HG03442 (cell line): ENCODE measurements around the gene ULK4.
"Not testable (repeated sequence)": the region's sequence is repeated elsewhere in the genome, so short reads cannot be mapped to it uniquely, and the experiment has no call there.

Experiments used
- ATAC-seq: cut with Tn5 transposase; IDR thresholded peaks from one replicate; pipeline ENCODE4 v1.9.1; 2021; ENCODE audit warnings: mild to moderate bottlenecking, moderate library complexity; ENCODE audit not compliant: unreplicated experiment

The ULK4 gene

GRCh38 chr3:41651718-41652117 lies 310.2 kb downstream of the ULK4 start:
- no peak for ATAC-seq

DNA sequence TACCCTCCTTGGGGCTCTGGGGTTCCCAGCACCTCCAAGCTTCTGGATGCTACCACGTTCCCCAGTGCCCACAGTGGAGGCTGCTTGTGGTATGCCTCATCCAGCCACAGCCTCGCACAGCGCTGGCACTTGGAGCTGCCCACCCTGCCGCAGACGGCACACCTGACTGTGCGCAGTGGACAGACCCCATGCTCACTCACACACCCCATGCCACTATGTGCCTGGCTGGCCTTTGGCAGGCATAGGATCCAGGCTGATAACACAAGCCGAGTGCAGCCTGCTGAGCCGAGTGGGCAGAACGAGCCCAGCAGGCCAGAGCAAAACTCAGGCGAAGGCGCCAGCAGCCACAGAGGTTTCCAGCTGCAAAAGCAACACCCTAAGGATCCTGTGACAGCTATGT lies 311.5 kb downstream of the ULK4 start:
- no peak for ATAC-seq

- no peak for ATAC-seq
Measured at GRCh38 chr3:41649129-41649739, 312.7 kb downstream of the ULK4 start.

DNA sequence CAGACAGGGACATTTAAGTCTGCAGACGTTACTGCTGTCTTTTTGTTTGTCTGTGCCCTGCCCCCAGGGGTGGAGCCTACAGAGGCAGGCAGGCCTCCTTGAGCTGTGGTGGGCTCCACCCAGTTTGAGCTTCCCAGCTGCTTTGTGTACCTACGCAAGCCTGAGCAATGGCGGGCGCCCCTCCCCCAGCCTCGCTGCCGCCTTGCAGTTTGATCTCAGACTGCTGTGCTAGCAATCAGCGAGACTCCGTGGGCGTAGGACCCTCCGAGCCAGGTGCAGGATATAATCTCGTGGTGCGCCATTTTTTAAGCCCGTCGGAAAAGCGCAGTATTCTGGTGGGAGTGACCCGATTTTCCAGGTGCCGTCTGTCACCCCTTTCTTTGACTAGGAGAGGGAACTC lies 314.2 kb downstream of the ULK4 start:
- ATAC-seq: not testable (repeated sequence)

DNA sequence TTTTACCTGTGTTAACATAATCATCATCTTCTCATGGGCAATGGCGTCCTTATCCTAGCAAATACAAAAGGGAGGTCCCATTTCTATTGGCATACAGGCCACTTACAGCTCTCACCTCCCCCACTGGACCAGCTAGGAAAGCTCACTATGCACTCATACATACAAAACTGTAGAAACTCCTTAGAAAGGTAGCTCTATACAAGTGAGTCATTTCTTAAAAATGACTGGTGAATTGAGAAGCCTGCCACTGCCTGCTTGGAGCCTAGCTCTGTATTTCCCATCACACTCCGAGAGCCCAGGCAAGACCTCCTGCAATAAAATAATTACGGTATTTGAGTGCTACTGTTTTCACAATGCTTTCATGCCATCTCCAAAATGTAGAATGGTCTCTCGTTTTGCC lies 321.8 kb downstream of the ULK4 start:
- ATAC-seq: no peak

DNA sequence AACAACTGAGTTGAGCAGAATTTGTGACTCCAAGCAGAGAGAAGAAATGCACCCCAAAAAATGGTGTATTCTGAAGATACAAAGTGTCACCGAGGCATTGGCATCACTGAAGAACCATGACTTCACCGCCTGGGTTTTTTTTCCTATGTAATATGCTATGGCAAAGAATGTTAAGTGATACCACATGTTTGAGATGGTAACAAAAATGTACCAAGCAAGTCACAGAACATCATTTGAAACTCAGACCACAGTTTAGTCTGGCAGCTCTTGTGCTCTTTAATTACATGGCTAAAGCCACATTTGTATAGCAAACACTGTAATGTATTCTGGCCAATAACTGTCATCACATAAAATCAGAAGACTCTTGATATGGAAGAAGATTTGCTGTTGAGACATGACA lies 323.5 kb downstream of the ULK4 start:
- no peak for ATAC-seq

DNA sequence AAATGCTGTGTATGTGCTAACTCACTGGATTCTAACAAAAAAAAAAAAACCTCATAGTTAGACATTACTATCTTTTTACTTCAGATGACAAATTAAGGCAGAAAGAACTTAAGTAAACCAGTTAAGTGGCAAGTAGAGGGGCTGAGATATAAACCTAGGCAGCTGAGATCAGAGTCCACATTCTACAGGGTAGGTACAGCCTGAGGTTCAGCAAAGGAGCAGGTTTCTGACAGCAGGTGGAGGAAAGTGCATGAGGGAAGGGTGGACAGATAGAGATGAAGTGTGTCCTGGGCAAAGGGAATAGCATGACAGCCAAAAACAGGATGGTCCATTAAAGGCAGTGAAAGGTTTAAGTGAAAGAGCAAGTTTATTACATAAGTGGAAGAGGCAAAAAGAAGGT lies 329.2 kb downstream of the ULK4 start:
- no peak for ATAC-seq

GRCh38 chr3:41630708-41631107 lies 331.2 kb downstream of the ULK4 start:
- ATAC-seq: no peak

- ATAC-seq: no peak
Measured at GRCh38 chr3:41629986-41630385, 331.9 kb downstream of the ULK4 start.

- ATAC-seq: no peak
Measured at GRCh38 chr3:41629072-41629471, 332.8 kb downstream of the ULK4 start.

- ATAC-seq: no peak
Measured at GRCh38 chr3:41627477-41628087, 334.3 kb downstream of the ULK4 start.

DNA sequence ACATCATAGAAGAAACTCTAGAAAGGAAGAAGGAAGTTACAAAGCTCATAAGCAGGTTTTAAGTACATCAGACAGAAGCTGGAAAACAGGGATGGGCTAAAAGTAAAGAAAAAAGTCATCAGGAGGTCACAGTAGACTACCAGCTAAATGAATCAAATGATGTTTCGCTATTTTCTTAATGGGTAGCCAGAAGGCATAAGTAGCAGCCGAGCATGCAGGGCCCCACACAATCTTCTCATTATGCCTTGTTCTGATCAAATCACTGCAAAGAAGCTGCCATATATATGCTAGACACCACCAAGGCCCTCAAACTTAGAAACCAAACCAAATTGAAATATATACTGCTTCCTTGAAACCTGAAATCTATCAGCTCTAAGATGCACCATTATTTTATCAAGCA lies 349.1 kb downstream of the ULK4 start:
- no peak for ATAC-seq

DNA sequence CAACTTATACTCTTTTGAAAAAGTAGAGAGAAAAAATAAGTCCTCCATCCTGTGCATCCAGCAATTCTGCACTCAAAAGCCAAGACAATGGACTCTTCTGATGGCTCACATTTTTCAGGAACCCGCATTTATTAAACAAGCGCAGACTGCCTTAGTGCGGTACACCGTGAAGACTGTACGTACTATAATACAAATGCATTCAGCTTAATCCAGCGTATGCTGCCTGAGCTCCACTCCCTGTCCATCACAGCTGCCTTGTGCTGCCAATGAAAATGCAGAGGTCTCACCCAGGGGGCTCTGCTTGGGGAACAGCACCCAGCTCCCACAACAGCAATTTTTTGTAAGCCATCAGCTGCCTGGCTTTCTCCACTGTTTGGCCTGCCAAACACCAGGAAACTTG lies 350.9 kb downstream of the ULK4 start:
- no peak for ATAC-seq

GRCh38 chr3:41608347-41608746 lies 353.6 kb downstream of the ULK4 start:
- no peak for ATAC-seq

DNA sequence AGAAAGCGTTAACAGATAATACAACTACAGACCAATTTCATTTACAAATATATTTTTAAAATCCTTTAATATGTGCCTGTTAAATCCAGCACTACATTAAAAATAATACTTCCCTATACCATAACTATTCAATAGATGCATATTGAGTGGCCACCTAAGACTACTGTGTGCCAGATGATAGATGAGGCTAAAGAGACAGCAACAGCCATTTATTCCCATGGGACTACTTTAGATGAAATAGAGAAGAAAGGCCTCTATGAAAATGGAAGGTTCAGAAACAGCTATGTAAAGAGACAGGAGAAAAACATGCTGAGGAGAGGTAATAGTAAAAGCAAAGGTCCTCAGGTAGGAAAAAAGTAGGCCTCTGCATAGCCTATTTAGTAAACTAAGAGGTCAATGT lies 358.1 kb downstream of the ULK4 start:
- no peak for ATAC-seq

DNA sequence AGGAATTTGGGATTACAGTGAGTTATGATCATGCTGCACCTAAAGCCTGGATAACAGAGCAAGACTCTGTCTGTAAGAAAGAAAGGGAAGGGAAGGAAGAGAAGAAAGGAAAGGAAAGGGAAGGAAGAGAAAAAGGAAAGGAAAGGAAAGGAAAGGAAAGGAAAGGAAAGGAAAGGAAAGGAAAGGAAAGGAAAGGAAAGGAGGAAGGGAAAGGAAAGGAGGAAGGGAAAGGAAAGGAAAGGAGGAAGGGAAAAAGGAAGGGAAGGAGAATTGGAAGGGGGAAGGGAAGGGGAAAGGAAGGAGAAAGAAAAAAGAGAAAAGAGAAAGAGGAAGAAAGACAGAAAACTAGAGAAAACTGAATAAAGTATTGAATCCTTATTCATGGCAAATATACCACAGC lies 359.8 kb downstream of the ULK4 start:
- no peak for ATAC-seq

GRCh38 chr3:41601404-41601987 lies 360.4 kb downstream of the ULK4 start:
- no peak for ATAC-seq

DNA sequence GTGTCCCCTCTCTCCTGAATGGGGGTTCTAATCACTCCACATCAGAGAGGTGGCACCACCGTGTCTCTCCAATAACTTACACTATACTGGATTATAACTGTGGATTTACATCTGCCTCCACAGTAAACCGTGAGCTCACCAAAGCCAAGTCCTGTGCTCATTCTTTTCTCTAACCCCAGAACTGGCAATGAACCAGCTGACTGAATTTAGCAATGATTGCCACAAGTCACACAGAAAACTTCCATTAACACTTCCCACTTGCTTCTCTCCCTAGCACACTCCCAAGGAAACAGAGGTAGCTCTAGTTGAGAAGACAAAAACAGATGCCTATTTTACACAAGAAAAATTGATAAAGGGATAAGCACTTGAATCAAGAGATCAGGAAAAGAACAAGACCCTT lies 361.3 kb downstream of the ULK4 start:
- ATAC-seq: no peak

GRCh38 chr3:41599127-41599484 lies 362.8 kb downstream of the ULK4 start:
- ATAC-seq: no peak

GRCh38 chr3:41598402-41599126 lies 363.3 kb downstream of the ULK4 start:
- no peak for ATAC-seq

DNA sequence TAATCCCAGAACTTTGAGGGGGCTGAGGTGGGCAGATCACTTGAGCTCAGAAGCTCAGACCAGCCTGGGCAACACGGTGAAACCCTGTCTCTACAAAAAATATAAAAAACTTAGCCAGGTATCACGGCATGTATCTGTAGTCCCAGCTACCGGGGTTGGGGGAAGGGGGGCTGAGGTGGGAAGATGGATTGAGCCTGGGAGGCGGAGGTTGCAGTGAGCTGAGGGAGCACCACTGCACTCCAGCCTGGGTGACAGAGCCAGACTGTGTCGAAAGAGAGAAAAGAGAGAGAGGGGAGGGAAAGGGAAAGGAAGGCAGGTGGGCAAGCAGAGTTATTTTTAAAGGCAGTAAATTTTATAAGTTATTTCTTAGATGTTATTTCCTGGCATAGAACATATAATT lies 368.1 kb downstream of the ULK4 start:
- ATAC-seq: no peak
